ENCODE measurements around the gene CYTH3.
"Not testable (repeated sequence)": the region's sequence is repeated elsewhere in the genome, so short reads cannot be mapped to it uniquely, and the experiment has no call there.

CYTH3 gene, protein sequence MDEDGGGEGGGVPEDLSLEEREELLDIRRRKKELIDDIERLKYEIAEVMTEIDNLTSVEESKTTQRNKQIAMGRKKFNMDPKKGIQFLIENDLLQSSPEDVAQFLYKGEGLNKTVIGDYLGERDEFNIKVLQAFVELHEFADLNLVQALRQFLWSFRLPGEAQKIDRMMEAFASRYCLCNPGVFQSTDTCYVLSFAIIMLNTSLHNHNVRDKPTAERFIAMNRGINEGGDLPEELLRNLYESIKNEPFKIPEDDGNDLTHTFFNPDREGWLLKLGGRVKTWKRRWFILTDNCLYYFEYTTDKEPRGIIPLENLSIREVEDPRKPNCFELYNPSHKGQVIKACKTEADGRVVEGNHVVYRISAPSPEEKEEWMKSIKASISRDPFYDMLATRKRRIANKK

GRCh38 chr7:6272481-6273323 is at the start of gene CYTH3:
CYTH3 (minus strand) TSS chr7:6272624; CDS start chr7:6272507, 117 bp downstream.
- DNase-seq: peak; percentile 39 to 68

- no peak for DNase-seq
Measured at GRCh38 chr7:6320791-6321190, 48.4 kb upstream of the CYTH3 start.

DNA sequence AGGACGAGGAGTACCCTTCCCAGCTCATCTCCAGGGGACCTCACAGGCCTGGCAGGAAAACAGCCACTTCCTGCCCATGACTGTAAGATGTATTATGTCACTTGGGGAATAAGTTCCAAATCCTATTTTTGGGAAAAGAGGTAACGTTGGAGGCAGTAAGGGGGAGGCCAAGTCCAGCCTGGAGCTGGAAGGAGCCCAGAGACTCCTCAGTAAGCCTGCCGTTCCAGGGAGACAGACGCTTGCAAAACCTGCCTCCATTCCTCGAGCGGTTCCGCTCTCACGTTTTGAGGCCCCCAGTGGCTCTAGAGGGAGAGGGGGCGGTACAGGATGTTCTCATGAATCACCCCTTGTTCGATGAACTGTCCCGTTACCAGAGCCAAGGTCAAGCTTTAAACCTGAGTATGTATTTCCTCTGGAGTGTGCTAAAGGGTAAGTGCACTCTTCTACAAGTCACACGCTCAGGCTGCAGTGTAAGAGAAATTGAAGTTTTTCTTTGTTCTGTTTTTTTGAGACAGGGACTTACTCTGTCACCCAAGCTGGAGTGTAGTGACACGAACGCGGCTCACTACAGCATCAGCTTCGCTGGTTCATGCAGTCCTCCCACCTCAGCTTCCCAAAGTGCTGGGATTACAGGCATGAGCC is 45.5 kb upstream of the CYTH3 start:
- no peak for DNase-seq

GRCh38 chr7:6316226-6316625 is 43.8 kb upstream of the CYTH3 start:
- DNase-seq: no peak

DNA sequence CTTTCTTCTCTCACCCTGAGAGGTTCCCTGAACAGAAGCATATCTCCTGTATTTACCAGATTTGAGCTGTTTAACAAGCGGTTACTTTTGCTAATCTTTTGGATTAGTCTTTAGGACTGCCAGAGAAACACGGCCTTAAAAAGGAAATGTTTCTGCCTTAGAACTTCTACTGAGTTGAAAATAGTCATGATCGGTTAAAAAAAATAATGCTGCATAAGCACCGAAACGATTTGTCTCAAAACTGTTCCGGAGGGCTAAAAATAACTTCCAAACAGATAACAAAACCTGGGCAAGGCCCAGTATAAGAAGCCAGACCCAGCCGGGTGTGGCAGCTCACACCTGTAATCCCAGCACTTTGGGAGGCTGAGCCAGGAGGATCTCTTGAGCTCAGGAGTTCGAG is 43.3 kb upstream of the CYTH3 start:
- no peak for DNase-seq

DNA sequence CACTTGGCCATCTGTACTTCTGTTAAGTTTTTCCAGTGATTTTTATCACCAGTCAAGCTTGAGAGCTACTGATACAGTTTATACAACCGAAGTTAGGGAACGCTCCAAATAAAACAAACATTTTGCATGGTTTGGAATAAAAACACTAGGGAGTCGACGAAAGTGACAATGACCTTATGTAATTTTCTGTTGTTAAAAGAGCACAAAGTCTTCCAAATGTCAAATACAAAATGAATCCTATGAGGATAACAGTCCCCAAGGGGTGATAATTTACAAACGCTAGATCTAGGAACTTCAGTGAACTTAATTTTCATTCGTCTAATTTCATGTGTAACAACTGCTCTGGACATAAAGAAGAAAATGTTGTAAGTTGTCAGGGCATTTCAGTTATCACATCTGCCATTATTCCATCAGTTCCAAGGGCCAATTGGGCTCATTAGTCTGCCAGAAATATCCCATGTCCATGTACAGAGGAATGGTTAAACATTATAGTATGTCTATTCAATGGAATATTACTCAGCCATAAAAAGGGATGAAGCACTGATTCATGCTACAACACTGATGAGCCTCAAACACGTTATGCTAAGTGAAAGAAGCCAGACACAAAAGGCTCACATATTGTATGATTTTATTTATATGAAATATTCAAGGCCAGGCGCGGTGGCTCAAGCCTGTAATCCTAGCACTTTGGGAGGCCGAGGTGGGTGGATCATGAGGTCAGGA is 38.0 kb upstream of the CYTH3 start:
- no peak for DNase-seq

- DNase-seq: no peak
Measured at GRCh38 chr7:6307762-6308161, 35.3 kb upstream of the CYTH3 start.

- DNase-seq: peak; percentile 81 to 96
Measured at GRCh38 chr7:6306471-6306870, 34.0 kb upstream of the CYTH3 start.

GRCh38 chr7:6305330-6305729 is 32.9 kb upstream of the CYTH3 start:
- no peak for DNase-seq

GRCh38 chr7:6301446-6301845 is 29.0 kb upstream of the CYTH3 start:
- not testable (repeated sequence) for DNase-seq

DNA sequence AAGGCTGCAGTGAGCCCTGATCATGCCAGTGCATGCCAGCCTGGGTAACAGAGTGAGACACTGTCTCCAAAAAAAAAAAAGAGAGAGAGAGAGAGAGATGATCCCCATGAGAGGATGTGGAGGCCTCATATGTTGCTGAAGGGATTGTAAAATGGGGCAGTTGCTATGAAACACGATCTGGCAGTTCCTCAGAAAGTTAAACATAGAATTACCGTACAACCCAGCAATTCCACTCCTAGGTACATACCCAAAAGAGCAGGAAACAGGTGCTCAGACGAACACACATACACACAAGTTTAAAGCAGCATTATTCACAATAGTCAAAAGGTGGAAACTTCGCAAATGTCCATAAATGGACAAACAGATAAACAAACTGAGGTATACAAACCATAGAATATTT is 27.4 kb upstream of the CYTH3 start:
- DNase-seq: no peak

- DNase-seq: no peak
Measured at GRCh38 chr7:6294839-6295238, 22.4 kb upstream of the CYTH3 start.

- no peak for DNase-seq
Measured at GRCh38 chr7:6293202-6293601, 20.8 kb upstream of the CYTH3 start.

DNA sequence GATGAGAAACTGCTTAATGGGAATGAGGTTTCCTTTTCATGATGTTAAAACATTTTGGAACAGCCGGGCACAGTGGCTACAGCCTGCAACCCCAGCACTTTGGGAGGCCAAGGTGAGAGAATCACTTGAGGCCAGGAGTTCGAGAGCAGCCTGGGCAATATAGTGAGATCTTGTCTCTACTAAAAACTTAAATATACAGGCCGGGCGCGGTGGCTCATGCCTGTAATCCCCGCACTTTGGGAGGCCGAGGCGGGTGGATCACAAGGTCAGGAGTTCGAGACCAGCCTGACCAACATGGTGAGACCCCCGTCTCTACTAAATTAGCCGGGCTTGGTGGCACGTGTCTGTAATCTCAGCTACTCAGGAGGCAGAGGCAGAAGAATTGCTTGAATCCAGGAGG is 19.5 kb upstream of the CYTH3 start:
- not testable (repeated sequence) for DNase-seq

GRCh38 chr7:6291531-6291930 is 19.1 kb upstream of the CYTH3 start:
- DNase-seq: no peak

- DNase-seq: no peak
Measured at GRCh38 chr7:6290319-6290741, 17.9 kb upstream of the CYTH3 start.

DNA sequence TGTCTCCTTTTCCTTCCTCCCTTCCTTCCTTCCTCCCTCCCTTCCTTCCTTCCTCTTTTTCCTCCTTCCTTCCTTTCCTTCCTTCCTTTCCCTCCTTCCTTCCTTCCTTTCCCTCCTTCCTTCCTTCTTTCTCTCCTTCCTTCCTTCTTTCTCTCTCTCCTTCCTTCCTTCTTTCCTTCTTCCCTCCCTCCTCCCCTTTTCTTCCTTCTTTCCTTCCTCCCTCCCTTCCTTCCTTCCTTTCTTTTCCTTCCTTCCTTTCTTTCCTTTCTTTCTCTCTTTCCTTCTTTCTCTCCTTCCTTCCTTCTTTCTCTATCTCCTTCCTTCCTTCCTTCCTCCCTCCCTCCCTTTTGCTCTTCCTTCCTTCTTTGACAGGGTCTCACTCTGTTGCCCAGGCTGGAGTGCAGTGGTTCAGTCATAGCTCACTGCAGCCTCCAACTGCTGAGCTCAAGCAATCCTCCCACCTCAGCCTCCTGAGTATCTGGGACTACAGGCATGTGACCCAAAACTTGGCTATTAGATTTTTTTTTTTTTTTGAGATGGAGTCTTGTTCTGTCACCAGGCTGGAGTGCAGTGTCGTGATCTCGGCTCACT is 15.9 kb upstream of the CYTH3 start:
- no peak for DNase-seq

DNA sequence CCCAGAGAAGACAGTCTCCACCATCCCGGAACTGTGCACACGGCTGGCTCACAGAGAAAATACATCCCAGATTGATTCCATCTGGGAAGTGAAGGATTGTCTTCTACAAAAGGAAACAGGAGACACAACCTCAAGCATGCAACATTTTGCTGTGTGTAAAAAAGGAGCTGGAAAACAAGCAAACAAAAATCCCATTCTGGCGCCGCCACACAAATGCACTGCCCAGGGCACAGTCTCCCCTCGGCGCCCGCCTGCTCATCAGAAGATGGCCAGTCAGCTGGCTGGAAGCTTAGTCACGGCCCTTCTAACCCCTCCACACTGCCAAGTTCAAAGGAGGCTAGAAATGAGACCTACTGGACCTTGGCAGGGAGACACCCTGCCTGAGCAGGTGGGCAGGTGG is 14.1 kb upstream of the CYTH3 start:
- DNase-seq: no peak

GRCh38 chr7:6284461-6285360 is 12.3 kb upstream of the CYTH3 start:
- DNase-seq: peak in 1 of 2 experiments; percentile 47

- peak in 1 of 2 experiments; percentile 47 for DNase-seq
Measured at GRCh38 chr7:6284055-6284400, 11.6 kb upstream of the CYTH3 start.

DNA sequence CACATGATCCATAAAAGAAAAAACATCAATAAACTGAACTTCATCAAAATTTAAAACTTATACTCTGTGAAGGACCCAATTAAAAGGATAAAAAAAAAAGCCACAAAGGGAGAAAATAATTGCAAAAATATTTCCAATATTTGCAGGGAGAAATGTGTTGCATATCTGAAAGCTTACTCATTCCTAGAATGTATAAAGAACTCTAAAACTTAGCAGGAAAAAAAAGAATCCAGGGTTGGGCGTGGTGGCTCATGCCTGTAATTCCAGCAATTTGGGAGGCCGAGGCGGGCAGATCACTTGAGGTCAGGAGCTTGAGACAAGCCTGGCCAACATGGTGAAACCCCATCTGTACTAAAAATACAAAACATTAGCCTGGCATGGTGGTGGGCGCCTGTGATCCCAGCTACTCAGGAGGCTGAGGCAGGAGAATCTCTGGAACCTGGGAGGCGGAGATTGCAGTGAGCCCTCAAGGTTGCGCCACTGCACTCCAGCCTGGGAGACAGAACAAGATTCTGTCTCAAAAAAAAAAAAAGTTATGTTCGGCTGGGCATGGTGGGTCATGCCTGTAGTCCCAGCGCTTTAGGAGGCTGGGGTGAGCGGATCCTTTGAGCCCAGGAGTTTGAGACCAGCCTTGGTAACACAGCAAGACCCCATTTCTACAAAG is 11.1 kb upstream of the CYTH3 start:
- peak; percentile 56 to 83 for DNase-seq
